WERI-Rb-1 (cell line): ENCODE measurements around the gene COMMD10.
"Not testable (repeated sequence)": the region's sequence is repeated elsewhere in the genome, so short reads cannot be mapped to it uniquely, and the experiment has no call there.

Experiments used
- DNase-seq: peaks from one replicate; pipeline ENCODE4 v3.0.0-alpha.2; 2020
- H3K27ac ChIP-seq: fragments of 250-450 bp; sonication (Bioruptor Pico); 2 replicates; pipeline ENCODE4 v1.5.1; 2020; ENCODE audit warnings: mild to moderate bottlenecking, moderate library complexity
- H3K27me3 ChIP-seq: fragments of 250-450 bp; sonication (Bioruptor Pico); 2 replicates; pipeline ENCODE4 v1.5.1; 2021; ENCODE audit warnings: mild to moderate bottlenecking, low read depth, moderate library complexity; ENCODE audit not compliant: insufficient read depth, severe bottlenecking
- H3K36me3 ChIP-seq: fragments of 250-450 bp; sonication (Bioruptor Pico); 2 replicates; pipeline ENCODE4 v1.5.1; 2020; ENCODE audit warnings: mild to moderate bottlenecking, moderate library complexity
- H3K4me3 ChIP-seq: 2 replicates; pipeline ENCODE4 v1.5.1; 2011; ENCODE audit warnings: low read depth, mild to moderate bottlenecking, control low read depth, low read length
- H3K9me3 ChIP-seq: fragments of 250-450 bp; sonication (Bioruptor Pico); 2 replicates; pipeline ENCODE4 v1.5.1; 2021; ENCODE audit warnings: mild to moderate bottlenecking, moderate library complexity; ENCODE audit not compliant: severe bottlenecking
- TF ChIP-seq, protein P1 (sequence below): IDR thresholded peaks from 2 replicates; pipeline ENCODE4 v1.5.1; 2011; ENCODE audit warnings: low read depth, mild to moderate bottlenecking, control low read depth, inconsistent platforms, low read length

Gene COMMD10

DNA sequence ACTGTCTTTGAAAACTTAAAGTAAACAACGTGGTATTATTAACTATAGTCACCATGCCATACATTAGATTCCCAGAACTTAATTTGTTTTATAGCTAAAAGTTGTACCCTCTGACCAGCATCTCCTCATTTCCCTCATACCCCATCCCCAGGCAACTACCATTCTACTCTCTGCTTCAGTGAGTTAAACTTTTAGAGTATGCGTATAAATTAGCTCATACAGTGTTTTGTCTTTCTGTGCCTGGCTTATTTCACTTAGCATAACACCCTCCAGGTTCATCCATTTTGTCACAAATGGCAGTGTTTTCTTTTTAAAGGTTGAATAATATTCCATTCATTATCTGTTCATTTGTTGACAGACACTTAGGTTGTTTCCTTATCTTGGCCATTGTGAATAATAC lies 14.2 kb downstream of the COMMD10 start:
- no peaks in the 10 kb centered on the region for H3K9me3 ChIP-seq
- H3K36me3 ChIP-seq: peaks cover 7% of the 10 kb centered on the region
- H3K4me3 ChIP-seq: no peak overlapping the region
- DNase-seq: no peak
- H3K27me3 ChIP-seq: no peaks in the 10 kb centered on the region
- TF ChIP-seq, protein P1, sequence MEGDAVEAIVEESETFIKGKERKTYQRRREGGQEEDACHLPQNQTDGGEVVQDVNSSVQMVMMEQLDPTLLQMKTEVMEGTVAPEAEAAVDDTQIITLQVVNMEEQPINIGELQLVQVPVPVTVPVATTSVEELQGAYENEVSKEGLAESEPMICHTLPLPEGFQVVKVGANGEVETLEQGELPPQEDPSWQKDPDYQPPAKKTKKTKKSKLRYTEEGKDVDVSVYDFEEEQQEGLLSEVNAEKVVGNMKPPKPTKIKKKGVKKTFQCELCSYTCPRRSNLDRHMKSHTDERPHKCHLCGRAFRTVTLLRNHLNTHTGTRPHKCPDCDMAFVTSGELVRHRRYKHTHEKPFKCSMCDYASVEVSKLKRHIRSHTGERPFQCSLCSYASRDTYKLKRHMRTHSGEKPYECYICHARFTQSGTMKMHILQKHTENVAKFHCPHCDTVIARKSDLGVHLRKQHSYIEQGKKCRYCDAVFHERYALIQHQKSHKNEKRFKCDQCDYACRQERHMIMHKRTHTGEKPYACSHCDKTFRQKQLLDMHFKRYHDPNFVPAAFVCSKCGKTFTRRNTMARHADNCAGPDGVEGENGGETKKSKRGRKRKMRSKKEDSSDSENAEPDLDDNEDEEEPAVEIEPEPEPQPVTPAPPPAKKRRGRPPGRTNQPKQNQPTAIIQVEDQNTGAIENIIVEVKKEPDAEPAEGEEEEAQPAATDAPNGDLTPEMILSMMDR: no peak
- no peak overlapping the region for H3K27ac ChIP-seq

DNA sequence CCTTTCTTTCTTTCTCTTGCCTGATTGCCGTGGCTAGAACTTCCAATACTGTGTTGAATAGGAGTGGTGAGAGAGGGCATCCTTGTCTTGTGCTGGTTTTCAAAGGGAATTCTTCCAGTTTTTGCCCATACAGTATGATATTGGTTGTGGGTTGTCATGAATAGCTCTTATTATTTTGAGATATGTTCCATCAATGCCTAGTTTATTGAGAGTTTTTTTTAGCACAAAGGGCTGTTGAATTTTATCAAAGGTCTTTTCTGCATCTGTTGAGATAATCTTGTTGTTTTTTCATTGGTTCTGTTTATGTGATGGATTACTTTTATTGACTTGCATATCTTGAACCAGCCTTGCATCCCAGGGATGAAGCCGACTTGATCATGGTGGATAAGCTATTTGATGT lies 20.1 kb downstream of the COMMD10 start:
- not testable (repeated sequence) for H3K9me3 ChIP-seq, H3K36me3 ChIP-seq, H3K27ac ChIP-seq, DNase-seq, H3K4me3 ChIP-seq, H3K27me3 ChIP-seq

DNA sequence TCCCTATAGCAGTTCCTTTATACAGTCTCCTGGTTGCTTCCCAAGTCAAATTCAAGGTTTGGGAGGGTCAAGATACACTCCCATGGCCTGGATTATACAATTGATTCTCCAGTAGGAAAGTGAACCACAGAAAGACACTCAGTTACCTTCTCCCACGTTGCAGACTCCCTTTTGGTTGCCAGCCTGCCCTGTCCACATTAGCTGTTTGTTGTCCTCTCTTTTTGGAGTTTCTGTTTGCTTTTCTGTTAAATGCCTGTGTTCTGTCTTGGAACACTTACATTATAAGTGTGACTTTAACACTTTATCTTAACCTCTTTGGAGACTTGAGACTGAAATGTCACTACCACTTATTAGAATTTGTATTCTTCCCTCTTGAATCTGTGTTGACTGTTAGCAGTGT lies 30.3 kb downstream of the COMMD10 start:
- DNase-seq: no peak
- peaks cover 2% of the 10 kb centered on the region for H3K9me3 ChIP-seq
- no peak overlapping the region for H3K4me3 ChIP-seq
- no peak overlapping the region for H3K27ac ChIP-seq
- TF ChIP-seq, protein P1: no peak
- no peaks in the 10 kb centered on the region for H3K27me3 ChIP-seq
- no peaks in the 10 kb centered on the region for H3K36me3 ChIP-seq

DNA sequence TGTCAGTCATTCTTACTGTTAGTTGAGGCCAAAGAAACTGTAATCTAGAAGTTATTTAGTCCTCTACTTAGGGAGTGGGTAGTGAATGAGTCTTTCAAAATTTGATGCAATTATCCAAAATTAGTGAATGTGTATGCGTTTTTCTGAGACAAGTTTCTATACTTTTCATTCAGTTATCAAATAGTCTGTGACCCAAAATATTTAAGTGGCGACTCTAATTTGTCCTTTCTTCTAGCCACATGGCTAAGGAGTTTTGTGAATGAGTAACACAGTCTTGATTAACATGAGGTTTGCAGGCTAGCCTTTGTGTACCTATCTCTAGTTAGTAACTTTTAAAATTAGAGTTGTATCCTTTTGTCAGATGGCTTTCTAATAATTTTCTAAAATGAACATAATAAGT lies 45.6 kb downstream of the COMMD10 start:
- TF ChIP-seq, protein P1: no peak
- H3K9me3 ChIP-seq: no peaks in the 10 kb centered on the region
- no peak for DNase-seq
- no peak overlapping the region for H3K4me3 ChIP-seq
- H3K36me3 ChIP-seq: no peaks in the 10 kb centered on the region
- no peak overlapping the region for H3K27ac ChIP-seq
- H3K27me3 ChIP-seq: no peaks in the 10 kb centered on the region

DNA sequence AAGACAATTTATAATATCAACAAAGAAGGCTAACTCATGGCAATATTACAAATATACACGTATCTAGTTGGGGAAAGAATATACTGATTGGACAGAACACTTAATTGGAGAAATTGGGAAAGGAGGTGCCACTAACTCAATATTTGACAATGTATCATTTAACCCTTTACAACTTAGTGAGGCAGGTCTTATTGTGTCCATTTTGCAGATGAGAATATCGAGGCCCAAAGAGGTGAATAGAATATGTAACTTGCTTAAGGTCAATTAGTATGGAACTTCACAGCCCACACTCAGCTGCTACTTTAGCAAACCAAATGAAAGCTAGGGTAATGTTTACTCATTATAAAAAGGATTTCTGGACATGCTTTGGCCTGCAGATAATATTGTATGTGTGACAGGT lies 46.2 kb downstream of the COMMD10 start:
- no peaks in the 10 kb centered on the region for H3K27me3 ChIP-seq
- no peak overlapping the region for H3K27ac ChIP-seq
- DNase-seq: no peak
- H3K36me3 ChIP-seq: no peaks in the 10 kb centered on the region
- no peaks in the 10 kb centered on the region for H3K9me3 ChIP-seq
- H3K4me3 ChIP-seq: no peak overlapping the region
- TF ChIP-seq, protein P1: no peak

DNA sequence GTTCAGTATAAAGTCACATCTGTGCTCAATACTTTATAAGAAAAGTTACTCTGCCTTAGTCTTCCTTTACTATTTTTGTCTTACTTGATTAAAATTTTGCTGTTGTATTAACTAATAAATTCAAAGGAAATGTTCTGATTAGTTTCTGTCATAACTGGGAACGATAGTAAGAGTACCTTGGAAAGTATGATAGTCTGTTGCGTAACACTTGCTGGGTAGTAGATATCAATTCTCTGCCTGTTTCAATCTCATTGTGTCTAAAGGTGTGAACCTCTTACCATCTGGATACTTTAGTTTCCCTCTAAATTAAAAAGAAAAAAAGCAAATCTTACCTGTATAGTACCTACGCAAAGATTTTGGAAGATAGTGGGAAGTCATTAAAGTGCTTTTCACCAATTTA lies 48.5 kb downstream of the COMMD10 start:
- no peak overlapping the region for H3K27ac ChIP-seq
- H3K4me3 ChIP-seq: no peak overlapping the region
- no peaks in the 10 kb centered on the region for H3K36me3 ChIP-seq
- no peaks in the 10 kb centered on the region for H3K27me3 ChIP-seq
- no peak for DNase-seq
- no peaks in the 10 kb centered on the region for H3K9me3 ChIP-seq
- TF ChIP-seq, protein P1: no peak
